ENCODE data around the gene RAB3GAP2.
"Not testable (repeated sequence)": the region's sequence is repeated elsewhere in the genome, so short reads cannot be mapped to it uniquely, and the experiment has no call there.

RAB3GAP2 gene, protein sequence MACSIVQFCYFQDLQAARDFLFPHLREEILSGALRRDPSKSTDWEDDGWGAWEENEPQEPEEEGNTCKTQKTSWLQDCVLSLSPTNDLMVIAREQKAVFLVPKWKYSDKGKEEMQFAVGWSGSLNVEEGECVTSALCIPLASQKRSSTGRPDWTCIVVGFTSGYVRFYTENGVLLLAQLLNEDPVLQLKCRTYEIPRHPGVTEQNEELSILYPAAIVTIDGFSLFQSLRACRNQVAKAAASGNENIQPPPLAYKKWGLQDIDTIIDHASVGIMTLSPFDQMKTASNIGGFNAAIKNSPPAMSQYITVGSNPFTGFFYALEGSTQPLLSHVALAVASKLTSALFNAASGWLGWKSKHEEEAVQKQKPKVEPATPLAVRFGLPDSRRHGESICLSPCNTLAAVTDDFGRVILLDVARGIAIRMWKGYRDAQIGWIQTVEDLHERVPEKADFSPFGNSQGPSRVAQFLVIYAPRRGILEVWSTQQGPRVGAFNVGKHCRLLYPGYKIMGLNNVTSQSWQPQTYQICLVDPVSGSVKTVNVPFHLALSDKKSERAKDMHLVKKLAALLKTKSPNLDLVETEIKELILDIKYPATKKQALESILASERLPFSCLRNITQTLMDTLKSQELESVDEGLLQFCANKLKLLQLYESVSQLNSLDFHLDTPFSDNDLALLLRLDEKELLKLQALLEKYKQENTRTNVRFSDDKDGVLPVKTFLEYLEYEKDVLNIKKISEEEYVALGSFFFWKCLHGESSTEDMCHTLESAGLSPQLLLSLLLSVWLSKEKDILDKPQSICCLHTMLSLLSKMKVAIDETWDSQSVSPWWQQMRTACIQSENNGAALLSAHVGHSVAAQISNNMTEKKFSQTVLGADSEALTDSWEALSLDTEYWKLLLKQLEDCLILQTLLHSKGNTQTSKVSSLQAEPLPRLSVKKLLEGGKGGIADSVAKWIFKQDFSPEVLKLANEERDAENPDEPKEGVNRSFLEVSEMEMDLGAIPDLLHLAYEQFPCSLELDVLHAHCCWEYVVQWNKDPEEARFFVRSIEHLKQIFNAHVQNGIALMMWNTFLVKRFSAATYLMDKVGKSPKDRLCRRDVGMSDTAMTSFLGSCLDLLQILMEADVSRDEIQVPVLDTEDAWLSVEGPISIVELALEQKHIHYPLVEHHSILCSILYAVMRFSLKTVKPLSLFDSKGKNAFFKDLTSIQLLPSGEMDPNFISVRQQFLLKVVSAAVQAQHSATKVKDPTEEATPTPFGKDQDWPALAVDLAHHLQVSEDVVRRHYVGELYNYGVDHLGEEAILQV (N-terminal part only)

DNA sequence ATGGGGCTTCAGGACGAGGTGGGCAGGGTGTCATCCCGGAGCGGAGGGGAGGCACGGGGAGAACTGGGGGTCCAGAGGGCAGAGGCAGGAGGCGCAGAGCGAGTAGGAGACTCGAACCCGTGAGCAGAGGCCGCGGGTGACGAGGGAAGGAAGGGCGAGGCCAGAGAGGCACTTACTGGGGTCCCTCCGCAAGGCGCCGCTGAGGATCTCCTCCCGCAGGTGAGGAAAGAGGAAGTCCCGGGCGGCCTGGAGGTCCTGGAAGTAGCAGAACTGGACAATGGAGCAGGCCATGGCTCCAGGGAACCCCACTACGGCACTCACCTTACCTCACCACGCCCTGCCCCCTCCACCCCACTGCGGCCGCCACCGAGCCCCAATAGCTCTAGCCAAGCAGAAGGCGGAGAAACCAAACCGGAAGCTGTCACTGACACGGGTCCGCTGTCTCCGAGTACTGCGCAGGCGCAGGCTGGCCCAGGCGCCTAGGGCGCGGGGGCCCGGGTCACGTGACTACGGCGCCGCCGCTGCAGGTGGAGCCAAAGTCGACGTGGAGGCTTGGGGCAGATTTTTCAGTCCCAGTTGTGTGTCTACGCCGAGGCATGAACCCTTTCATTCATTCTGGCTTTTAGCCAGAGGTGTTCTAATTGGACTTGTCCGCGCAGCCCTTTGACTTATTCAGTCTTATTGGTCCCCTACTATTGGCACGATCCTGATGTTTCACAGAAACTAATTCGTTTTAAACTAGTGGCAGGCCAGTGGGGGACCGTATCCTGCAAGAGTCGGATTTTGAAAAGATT lies at the start of gene RAB3GAP2:
Gene RAB3GAP2 (minus strand): TSS at position 407 of the 794 bp plus-strand sequence. CDS start 116 bp downstream, at position 291.
- peak; percentile 94 to 95 for DNase-seq

DNA sequence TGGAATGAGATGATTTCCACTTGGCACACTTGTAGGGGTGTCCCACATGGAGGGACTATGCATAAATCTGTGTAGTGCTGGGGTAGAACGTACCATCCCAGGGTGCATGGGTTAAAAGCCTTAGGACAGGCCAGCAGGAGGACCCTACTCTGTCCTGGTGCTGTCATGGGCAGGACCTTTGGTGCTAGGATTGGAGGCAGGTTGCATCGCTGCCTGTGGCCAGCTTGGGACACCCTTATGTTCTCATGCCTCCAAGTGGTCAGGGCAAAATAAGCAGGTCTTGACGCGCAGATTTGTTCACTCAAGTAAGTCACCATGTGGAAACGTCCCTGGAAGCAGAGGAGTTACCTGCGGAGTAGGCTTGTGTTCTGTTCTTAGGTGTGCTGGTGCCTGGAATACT lies 49.5 kb upstream of the RAB3GAP2 start:
- no peak for DNase-seq

DNA sequence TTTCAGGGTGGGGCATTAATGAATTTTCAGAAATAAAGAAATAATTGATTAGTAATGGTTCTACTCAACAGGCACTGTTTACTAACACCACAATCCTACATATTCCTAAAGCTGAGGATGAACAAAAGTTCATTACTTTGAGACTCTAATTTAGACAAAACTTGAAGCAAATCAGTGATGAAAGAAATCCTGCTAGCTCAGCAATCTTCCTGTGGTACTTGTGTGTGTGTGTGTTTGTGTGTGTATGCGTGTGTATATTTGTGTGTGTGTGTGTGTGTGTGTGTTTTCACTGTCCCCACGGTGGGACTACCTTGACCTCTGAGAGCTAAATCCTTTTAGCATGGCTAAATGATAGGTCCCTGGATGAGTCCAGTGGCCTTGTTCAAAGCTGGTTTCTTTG lies 48.5 kb upstream of the RAB3GAP2 start:
- DNase-seq, result no peak

DNA sequence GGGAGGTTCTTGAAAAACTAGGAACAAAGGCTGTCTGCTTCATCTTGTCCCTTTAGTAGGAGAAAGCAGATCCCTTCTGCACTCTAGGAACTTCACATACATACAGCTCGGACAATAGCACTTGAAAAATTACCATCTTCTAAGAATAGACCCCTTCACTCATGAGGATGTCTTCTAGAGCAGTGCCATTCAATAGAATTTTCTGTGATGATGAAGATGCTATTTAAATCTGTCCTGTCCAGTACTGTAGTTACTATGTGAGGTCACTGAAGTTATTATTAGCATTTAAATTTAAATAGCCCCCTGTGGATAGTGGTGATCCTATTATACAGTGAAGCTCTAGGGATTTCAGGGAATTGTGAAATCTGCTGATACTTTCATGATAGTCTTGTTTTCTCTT lies 46.4 kb upstream of the RAB3GAP2 start:
- no peak for DNase-seq

DNA sequence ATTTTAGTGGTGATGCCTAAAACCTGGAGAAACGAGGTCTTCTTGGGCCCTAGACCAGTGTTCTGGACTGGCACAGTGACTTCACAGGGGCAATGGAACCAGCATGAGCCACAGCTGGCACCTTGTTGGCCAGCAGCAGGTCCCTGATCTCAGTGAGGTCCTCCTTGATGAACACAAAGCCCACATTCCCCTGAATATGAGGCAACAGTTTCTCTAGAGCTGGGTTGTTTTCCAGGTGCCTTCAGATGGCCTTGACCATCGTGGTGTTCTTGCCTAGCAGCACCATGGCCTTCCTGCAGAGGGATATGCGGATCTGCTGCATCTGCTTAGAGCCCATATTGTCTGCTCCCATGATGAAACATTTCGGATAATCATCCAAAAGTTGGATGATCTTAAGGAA lies 44.9 kb upstream of the RAB3GAP2 start:
- no peak for DNase-seq

DNA sequence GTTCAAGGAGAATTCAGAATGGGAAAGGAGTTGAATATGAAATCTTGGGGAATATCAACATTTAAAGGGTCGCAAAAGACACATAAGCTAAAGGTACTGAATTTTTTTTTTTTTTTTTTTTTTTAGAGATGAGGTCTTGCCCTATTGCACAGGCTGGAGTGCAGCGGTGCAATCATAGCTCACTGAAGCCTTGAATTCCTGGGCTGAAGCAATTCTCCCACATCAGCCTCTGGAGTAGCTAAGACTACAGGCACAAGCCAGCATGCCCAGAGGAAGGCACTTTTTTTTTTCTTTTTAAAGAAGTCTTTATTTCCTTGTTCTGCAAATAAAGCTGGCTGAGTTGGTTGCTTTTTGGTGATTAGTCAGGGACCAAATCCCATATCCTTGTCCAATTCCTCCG lies 44.1 kb upstream of the RAB3GAP2 start:
- DNase-seq, result no peak

DNA sequence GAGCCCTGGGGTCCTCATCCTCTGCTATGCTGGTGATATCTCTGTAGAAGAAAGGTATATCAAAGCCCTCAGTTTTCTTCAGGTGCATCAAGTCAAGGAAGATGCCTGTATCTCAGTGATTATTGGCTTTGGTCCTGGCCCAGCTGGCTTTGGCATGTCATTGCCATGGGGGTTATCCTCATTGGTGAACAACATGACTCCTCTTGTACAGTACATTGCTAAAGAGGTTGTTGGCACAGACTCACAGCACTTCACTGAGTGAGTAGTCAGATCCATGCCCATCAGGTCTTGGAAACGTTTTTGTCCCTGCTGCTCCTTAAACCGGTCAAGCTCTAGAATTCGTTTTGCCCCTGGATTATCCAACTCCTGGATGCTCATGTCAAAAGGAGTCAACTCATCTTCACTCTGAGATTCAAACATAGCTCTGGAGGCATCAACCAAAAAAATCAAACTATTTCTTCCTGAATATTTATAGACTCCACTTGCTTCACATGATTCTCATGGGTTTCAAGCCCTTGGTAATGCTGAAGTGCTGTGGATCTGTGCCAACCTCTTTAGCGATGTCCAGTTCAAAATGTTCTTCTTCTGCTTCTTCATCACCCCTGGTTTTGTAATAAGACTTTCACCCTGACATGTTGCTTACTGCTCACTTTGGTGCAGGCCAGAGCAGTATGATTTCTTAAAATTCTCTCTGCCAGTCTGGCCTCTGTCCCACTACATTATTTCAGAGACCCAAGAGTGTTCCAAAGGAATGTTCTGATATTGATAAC lies 43.0 kb upstream of the RAB3GAP2 start:
- no peak for DNase-seq

DNA sequence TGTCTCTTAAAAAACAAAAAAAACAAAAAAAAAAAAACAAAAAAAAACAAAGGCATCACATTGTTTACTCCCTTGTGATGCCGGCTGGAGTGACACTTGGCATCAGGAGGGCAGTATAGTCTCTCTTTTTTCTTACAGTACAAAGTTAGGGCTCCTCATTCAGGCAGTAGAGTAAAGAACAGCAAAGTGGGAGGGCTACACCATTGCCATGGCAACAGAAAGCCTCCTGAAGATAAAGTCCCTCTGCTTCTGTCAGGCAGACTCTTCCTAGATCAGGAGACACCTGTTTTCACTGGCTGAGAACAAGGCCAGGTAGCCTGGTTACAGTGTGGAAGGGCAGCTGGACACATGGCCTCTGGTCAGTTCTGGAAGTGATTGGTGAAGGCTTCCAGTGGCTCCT lies 41.3 kb upstream of the RAB3GAP2 start:
- DNase-seq, result no peak

DNA sequence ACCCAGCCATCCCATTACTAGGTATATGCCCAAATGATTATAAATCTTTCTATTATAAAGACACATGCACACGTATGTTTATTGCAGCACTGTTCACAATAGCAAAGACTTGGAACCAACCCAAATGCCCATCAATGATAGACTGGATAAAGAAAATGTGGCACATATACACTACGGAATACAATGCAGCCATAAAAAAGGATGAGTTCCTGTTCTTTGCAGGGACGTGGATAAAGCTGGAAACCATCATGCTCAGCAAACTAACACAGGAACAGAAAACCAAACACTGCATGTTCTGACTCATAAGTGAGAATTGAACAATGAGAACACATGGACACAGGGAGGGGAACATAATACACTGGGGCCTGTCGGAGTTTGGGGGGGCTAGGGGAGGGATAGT lies 37.9 kb upstream of the RAB3GAP2 start:
- not testable (repeated sequence) for DNase-seq

DNA sequence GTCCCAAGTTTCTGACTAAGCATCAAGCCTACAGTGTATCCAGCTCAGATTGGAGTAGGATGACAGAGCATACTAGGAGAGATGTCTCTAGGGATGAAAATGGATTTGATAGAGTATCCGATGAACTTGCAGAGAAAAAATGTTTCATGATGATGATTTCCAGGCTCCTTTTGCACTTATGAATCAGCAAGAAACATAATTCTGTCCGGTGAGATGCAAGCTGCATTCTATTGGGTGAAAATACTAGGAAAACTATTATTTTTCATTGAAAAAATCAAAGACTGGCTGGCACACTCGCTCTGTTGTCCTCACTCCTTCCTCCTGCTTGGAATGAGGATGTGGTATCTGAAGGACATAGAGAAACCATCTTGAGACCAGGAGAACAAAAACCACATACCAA lies 35.4 kb upstream of the RAB3GAP2 start:
- DNase-seq, result no peak

DNA sequence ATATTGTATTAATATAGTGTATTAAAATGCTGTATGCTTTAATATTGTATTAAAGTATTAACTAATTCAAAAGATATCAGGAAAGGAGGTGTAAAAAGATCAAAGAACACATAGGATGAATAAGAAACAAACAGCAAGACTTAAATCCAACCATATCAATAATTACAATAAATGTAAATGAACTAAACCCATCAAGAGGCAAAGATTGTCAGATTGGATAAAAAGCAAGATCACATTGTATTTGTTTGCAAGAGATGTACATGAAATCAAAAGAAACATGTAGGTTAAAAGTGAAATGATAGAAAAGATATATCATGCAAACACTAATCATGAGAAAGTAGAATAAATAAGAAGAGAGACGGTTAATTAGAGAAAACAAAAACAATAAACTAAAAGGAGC lies 34.1 kb upstream of the RAB3GAP2 start:
- no peak for DNase-seq

DNA sequence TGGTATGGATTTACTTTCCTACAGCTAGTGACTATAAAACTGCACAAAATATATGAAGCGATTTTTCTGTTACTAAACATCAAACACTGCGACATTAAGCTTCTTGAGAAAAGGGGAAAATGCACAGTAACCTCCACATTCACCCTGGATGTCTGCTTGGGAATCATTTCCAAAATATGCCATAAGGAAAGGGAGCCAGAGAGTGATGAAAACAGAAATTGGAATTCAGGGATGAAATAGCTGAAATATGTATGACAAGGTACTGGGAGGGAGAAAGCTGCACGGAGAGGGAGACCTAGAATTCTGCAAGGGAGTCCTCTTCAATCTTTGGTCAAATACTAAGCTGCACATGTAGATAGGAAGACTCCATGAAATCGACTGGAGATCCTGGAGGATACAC lies 31.6 kb upstream of the RAB3GAP2 start:
- no peak for DNase-seq

DNA sequence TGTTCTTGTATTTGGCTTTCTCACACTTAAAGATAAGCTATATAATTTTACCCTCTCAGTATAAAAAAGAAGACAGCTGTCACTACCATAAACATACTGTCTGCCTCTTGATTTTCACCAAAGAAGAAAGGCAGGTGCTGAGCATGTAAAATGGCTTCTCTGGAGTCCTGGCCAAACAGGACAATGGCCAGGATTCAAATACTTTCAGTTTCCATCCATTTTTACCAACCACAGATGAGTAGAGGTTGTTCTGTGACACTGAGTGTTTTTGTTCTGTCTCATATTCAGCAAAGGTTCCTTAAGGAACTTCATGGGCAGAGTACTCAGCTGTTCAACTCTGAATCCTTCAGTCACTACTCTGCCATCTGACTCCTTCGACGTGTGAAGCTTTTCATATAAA lies 29.4 kb upstream of the RAB3GAP2 start:
- DNase-seq, result no peak

DNA sequence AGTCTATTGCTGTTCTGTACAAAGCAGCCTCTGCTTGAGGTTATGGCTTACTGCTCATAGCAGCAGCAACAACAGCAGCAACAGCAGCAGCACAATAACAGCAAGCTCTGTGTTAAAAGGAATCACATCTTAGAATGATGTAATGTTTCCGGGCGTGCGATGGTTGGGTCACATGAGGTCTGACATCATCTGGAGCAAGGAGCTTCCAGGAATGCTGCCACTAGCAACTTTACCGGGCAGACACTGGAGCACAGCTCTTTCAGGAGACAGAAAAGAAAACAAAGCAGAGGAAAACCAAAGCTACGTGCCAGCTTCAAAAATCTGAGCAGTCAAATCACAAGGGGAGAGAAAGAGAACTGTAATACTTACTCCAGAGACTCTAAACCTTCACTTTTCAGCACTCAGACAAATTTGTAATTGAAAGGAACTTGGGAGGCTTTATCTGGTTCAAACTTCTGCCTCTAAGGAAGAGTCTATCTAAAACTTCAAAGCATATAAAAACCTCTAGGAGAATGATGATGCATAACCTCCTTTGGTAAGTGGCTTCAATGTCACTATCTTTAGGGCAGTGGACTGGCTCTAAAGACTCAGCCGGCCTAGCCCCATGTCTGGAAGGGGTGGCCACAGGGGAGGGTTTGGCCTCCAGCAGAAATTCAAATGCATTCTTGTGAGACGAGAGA lies 28.3 kb upstream of the RAB3GAP2 start:
- DNase-seq, result no peak

DNA sequence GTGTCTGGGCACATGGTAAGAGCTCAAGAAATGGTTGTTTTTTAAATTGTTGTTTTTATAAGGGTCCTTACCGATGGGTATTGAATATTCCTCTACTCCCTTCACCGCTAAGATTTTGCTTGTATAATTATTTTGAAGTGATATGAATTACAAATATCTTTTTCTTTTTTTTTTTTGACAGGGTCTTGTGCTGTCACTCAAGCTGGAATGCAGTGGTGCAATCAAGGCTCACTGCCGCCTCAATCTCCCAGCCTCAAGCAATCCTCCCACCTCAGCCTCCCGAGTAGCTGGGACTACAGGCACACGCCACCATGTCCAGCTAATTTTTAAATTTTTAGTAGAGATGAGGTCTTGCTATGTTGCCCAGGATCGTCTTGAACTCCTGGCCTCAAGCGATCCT lies 27.1 kb upstream of the RAB3GAP2 start:
- no peak for DNase-seq

DNA sequence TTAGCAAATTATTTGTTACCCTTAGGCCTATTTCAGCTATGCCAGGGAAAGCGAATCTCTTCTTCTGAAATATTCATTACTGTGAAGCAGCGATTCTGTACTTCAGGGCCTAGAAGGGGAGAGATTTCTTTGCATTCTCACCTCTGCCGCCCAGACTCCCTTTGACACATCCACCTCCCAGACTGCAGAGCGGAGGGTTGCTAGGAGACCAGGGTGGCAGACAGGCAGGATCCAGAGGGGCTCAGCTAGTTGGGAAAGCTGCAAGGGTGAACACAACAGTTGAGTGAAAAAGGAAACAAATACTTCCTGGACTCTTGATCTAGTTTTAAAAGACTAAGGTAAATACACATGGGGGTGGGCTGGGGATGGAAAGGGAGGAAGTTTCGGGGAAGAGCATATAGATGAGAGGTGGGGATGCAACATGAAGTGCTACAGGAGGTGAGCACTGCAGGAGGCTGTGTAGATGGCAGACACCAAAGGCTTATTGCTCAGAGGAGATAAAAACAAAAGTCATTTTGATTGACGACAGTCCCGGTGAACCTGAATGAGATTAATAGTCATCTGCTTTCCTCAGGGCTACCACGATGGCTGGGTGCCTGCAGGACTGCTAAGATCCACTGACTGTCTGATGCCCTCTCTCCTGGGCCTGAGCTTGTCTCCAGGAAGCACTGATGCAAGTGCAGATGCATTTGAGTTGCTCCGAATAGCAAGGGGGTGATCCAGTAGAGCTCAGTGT lies 26.4 kb upstream of the RAB3GAP2 start:
- DNase-seq, result no peak

DNA sequence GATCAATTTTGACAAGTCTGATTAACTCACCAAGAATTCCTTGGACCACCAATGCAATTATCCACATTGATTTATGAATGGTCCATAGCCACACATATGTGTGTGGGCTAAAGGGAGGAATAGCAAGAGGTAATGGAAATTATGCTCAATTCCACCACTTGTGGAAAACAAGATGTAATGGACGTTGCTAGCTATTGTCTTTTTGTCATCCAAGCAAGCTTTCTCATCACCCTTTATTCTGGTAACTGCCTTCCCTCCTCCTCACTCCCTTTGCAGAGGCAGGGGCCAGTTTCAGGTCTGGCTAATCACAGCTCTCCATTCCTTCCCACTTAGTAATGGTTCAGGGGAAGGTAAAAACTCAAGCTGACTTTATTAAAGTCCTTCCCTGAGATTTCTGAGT lies 24.7 kb upstream of the RAB3GAP2 start:
- DNase-seq, result no peak

DNA sequence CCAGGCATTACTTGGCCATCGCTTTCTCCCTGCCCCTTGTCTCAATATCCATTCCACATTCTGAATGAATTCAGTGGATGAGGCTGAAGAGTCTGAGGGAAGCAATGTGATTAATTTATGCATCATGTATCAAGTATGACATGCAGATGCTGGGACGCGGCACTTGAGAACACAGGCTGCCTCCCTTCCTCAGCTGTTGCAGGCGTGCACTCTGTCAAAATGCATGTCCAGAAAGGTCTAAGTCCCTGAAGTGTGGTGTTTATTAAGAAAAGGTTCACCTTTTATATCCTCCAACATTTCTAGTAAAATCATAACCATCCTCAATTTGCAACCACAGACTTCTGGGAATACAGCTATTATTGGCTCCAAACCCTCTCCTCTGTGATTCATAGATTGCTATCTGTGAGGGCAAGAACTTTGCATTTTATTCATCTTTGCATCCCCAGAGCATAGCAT lies 22.6 kb upstream of the RAB3GAP2 start:
- no peak for DNase-seq

DNA sequence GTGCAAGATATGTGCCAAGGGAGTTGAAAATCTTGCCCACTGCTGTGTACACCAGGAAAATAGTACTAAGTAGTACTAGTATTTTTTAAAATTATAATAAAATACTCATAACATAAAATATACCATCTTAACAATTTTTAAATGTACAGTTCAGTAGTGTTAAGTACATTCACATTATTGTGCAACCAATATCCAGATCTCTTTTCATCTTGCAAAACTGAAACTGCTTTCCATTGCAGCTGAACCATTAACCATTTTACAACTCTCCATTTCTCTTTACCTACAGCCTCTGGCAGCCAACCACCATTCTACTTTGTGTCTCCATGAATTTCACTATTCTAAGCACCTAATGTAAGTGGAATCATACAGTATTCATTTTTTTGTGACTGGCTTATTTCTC lies 19.3 kb upstream of the RAB3GAP2 start:
- DNase-seq, result no peak

DNA sequence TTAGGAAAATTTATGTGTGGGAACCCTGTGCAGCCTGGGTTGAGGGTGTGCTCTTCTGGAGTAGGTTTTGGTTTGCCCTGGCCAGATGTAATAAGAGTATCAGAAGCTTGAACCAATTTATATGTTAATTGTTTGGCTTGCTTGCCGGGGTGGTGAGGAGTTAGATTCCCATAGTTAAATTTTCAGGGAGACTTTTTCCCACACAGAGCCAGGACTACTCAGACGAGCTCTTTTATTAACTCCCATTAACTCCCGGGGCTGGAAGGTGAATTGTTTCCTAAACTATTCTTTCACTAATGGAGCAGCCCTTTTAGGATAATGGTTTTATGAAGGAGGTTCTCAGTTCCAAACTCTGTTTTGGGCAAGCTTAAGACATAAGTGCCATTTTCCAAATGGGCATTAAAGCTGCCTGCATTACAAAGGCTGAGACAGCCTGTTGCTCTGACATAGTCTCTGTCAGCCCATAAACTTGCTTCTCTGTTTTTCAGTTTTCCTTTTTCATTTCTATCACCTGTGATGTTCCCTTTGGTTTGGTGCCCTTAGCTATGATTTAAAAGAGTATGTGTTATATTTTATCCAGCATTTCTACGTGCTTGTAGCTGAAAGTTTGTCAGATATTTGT lies 18.0 kb upstream of the RAB3GAP2 start:
- no peak for DNase-seq

Data from stimulated activated CD4-positive, alpha-beta T cell treated with anti-CD3 and anti-CD28 coated beads, Interleukin-2, amount 100 ng/mL, for 48 hours (primary cell).